SK-N-SH (cell line): ENCODE results near the gene BBS9.

Source experiments
- CHD2 ChIP-seq: fragments of 150-350 bp; IDR thresholded peaks from 2 replicates; pipeline ENCODE4 v1.6.1; 2018; ENCODE audit warnings: low read length; ENCODE audit not compliant: partially characterized antibody
- EP300 ChIP-seq, 2 experiments: IDR thresholded peaks; 2 replicates each; pipeline versions ENCODE4 v1.4.0 to v1.6.1; 2012; ENCODE audit warnings: borderline replicate concordance in 1 of 2, low read depth in 1 of 2, low read length in 1 of 2
- EZH2phosphoT487 ChIP-seq: fragments of 200-600 bp; sonication (generic); IDR thresholded peaks from 2 replicates; pipeline ENCODE4 v1.6.1; 2017; ENCODE audit warnings: low read depth, mixed run types, mild to moderate bottlenecking, antibody characterized with exemption, moderate library complexity, borderline replicate concordance
- FOSL2 ChIP-seq: IDR thresholded peaks from 2 replicates; pipeline ENCODE4 v1.4.0; 2012; ENCODE audit warnings: low read depth, mild to moderate bottlenecking, moderate library complexity, borderline replicate concordance
- GABPA ChIP-seq: IDR thresholded peaks from 2 replicates; pipeline ENCODE4 v1.4.0; 2012; ENCODE audit warnings: low read depth, mild to moderate bottlenecking
- JUND ChIP-seq: IDR thresholded peaks from 2 replicates; pipeline ENCODE4 v1.4.0; 2012
- MAX ChIP-seq: IDR thresholded peaks from 2 replicates; pipeline ENCODE4 v1.4.0; 2012; ENCODE audit warnings: low read depth
- RAD21 ChIP-seq: IDR thresholded peaks from 2 replicates; pipeline ENCODE4 v1.6.1; 2012; ENCODE audit warnings: mild to moderate bottlenecking, low read length
- SMC3 ChIP-seq: IDR thresholded peaks from 2 replicates; pipeline ENCODE4 v1.6.1; 2012; ENCODE audit warnings: low read depth, low read length, improper control_type of control experiment
- TEAD4 ChIP-seq: IDR thresholded peaks from 2 replicates; pipeline ENCODE4 v1.4.0; 2012; ENCODE audit warnings: mild to moderate bottlenecking, borderline replicate concordance; ENCODE audit not compliant: insufficient read depth
- TF ChIP-seq, protein P1 (sequence below): fragments of 200-600 bp; sonication (generic); IDR thresholded peaks from 2 replicates; pipeline ENCODE4 v1.6.1; 2017; ENCODE audit warnings: antibody characterized with exemption, mild to moderate bottlenecking, moderate library complexity

DNA sequence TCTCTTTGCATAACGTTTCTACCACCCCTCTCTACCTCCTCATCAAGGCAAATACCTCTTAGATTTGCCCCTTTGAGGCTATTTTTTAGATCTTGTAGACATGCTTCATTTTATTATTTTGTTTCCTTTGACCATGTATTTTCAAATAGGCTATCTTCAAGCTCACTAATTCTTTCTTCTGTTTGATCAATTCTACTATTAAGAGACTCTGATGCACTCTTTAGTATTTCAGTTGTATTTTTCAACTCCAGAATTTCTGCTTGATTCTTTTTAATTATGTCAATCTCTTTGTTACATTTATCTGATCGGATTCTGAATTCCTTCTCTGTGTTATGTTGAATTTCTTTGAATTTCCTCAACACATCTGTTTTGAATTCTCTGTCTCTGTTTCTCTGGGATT is 82.8 kb downstream of the BBS9 start:
- no peak for TF ChIP-seq MAX
- TF ChIP-seq CHD2 = no peak
- no peak for TF ChIP-seq EP300 (IDR thresholded peaks at IDR 0.05; ENCODE audit: borderline replicate concordance in 1 of 2, low read depth in 1 of 2, low read length in 1 of 2)
- TF ChIP-seq, protein P1, sequence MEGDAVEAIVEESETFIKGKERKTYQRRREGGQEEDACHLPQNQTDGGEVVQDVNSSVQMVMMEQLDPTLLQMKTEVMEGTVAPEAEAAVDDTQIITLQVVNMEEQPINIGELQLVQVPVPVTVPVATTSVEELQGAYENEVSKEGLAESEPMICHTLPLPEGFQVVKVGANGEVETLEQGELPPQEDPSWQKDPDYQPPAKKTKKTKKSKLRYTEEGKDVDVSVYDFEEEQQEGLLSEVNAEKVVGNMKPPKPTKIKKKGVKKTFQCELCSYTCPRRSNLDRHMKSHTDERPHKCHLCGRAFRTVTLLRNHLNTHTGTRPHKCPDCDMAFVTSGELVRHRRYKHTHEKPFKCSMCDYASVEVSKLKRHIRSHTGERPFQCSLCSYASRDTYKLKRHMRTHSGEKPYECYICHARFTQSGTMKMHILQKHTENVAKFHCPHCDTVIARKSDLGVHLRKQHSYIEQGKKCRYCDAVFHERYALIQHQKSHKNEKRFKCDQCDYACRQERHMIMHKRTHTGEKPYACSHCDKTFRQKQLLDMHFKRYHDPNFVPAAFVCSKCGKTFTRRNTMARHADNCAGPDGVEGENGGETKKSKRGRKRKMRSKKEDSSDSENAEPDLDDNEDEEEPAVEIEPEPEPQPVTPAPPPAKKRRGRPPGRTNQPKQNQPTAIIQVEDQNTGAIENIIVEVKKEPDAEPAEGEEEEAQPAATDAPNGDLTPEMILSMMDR = no peak
- TF ChIP-seq TEAD4 = no peak
- TF ChIP-seq FOSL2 = no peak
- no peak for TF ChIP-seq GABPA
- TF ChIP-seq RAD21 = no peak
- TF ChIP-seq EZH2phosphoT487 = no peak
- no peak for TF ChIP-seq JUND
- no peak for TF ChIP-seq SMC3
